ENCODE results near the gene VKORC1L1. TPM values are rescaled to one million over a fixed set of nuclear protein-coding genes. Genes with fewer than 3 reads are reported as not detected.

VKORC1L1 gene
- polyA plus RNA-seq, 1 experiment = 11.7 TPM

GRCh38 chr7:65966146-65966545, 93.3 kb downstream of the VKORC1L1 start:
- no peaks in the 10 kb centered on the region for H3K27me3 ChIP-seq (ENCODE audit: control insufficient read depth, insufficient read depth, low read length)
- no peak for DNase-seq (ENCODE audit: low read depth)
- peaks cover 14% of the 10 kb centered on the region for H3K36me3 ChIP-seq (ENCODE audit: control insufficient read depth, insufficient read depth, low read length)
- ChIA-PET POLR2A (no interaction called here), CTCF (no interaction called here)
- no peak overlapping the region for H3K4me3 ChIP-seq (ENCODE audit: low read depth, low read length)
- no peak for TF ChIP-seq CTCF (IDR thresholded peaks at IDR 0.05; ENCODE audit: insufficient read depth, low read depth, low read length)

- ChIA-PET POLR2A (no interaction called here), CTCF (interaction anchor here (1.3 kb wide), 1 partner anchor 19 kb away, joined by 4 read pairs; no protein-coding TSS in a partner anchor)
- DNase-seq (ENCODE audit: low read depth) = no peak
- TF ChIP-seq CTCF (IDR thresholded peaks at IDR 0.05; ENCODE audit: insufficient read depth, low read depth, low read length) = no peak
- Histone ChIP-seq H3K36me3 (ENCODE audit: control insufficient read depth, insufficient read depth, low read length) (peaks cover 16% of the 10 kb centered on the region), H3K27me3 (ENCODE audit: control insufficient read depth, insufficient read depth, low read length) (no peaks in the 10 kb centered on the region), H3K4me3 (ENCODE audit: low read depth, low read length) (no peak overlapping the region)
Measured at GRCh38 chr7:65967361-65968155, 94.7 kb downstream of the VKORC1L1 start.

- peaks cover 16% of the 10 kb centered on the region for H3K36me3 ChIP-seq (ENCODE audit: control insufficient read depth, insufficient read depth, low read length)
- DNase-seq (ENCODE audit: low read depth) = no peak
- ChIA-PET POLR2A (no interaction called here), CTCF (interaction anchor here (1.3 kb wide), 1 partner anchor 18 kb away, joined by 4 read pairs; no protein-coding TSS in a partner anchor)
- no peak for TF ChIP-seq CTCF (IDR thresholded peaks at IDR 0.05; ENCODE audit: insufficient read depth, low read depth, low read length)
- no peak overlapping the region for H3K4me3 ChIP-seq (ENCODE audit: low read depth, low read length)
- H3K27me3 ChIP-seq (ENCODE audit: control insufficient read depth, insufficient read depth, low read length) = no peaks in the 10 kb centered on the region
Measured at GRCh38 chr7:65968256-65969185, 95.6 kb downstream of the VKORC1L1 start.

- POLR2A ChIA-PET = no interaction called here
- CTCF ChIA-PET = no interaction called here
- no peak for DNase-seq (ENCODE audit: low read depth)
- Histone ChIP-seq H3K27me3 (ENCODE audit: control insufficient read depth, insufficient read depth, low read length) (no peaks in the 10 kb centered on the region), H3K36me3 (ENCODE audit: control insufficient read depth, insufficient read depth, low read length) (peaks cover 25% of the 10 kb centered on the region), H3K4me3 (ENCODE audit: low read depth, low read length) (no peak overlapping the region)
- TF ChIP-seq CTCF (IDR thresholded peaks at IDR 0.05; ENCODE audit: insufficient read depth, low read depth, low read length) = no peak
Measured at GRCh38 chr7:65971021-65971420, 98.1 kb downstream of the VKORC1L1 start.

GRCh38 chr7:65972976-65973375, 100.1 kb downstream of the VKORC1L1 start:
- ChIA-PET POLR2A (no interaction called here), CTCF (no interaction called here)
- no peak for DNase-seq (ENCODE audit: low read depth)

More at GRCh38 chr7:65972976-65973375, 100.1 kb downstream of the VKORC1L1 start:
- TF ChIP-seq CTCF (IDR thresholded peaks at IDR 0.05; ENCODE audit: insufficient read depth, low read depth, low read length) = no peak
- no peak overlapping the region for H3K4me3 ChIP-seq (ENCODE audit: low read depth, low read length)
- no peaks in the 10 kb centered on the region for H3K27me3 ChIP-seq (ENCODE audit: control insufficient read depth, insufficient read depth, low read length)
- H3K36me3 ChIP-seq (ENCODE audit: control insufficient read depth, insufficient read depth, low read length) = peaks cover 21% of the 10 kb centered on the region

All from BJ (cell line).